Trophoblast cell (in vitro differentiated cells and primary cell): Measurements from ENCODE around the gene RNF11.

Experiments
- DNase-seq, 2 donors: peaks; one replicate each; pipeline ENCODE4 v3.0.0-alpha.2; 2016
- H2AFZ ChIP-seq: 2 replicates; pipeline ENCODE4 v1.6.1; 2013; ENCODE audit warnings: low read length, moderate library complexity, mild to moderate bottlenecking; ENCODE audit not compliant: insufficient read depth, poor library complexity
- H2AK5ac ChIP-seq: 2 replicates; pipeline ENCODE4 v1.6.1; 2013; ENCODE audit warnings: mild to moderate bottlenecking, low read length
- H2BK120ac ChIP-seq: 2 replicates; pipeline ENCODE4 v1.6.1; 2013; ENCODE audit warnings: low read length, mild to moderate bottlenecking, moderate library complexity; ENCODE audit not compliant: insufficient read depth, poor library complexity
- H2BK12ac ChIP-seq: 2 replicates; pipeline ENCODE4 v1.6.1; 2013; ENCODE audit warnings: mild to moderate bottlenecking, low read length, moderate library complexity
- H2BK5ac ChIP-seq: 2 replicates; pipeline ENCODE4 v1.6.1; 2013; ENCODE audit warnings: low read length, low read depth, moderate library complexity, mild to moderate bottlenecking; ENCODE audit not compliant: poor library complexity
- H3K14ac ChIP-seq: 2 replicates; pipeline ENCODE4 v1.6.1; 2013; ENCODE audit warnings: mild to moderate bottlenecking, low read length
- H3K18ac ChIP-seq: 2 replicates; pipeline ENCODE4 v1.6.1; 2013; ENCODE audit warnings: mild to moderate bottlenecking, low read length
- H3K23ac ChIP-seq: 2 replicates; pipeline ENCODE4 v1.6.1; 2013; ENCODE audit warnings: low read length
- H3K27ac ChIP-seq: 2 replicates; pipeline ENCODE4 v1.5.1; 2013; ENCODE audit warnings: low read depth, mild to moderate bottlenecking, inconsistent platforms, low read length, moderate library complexity
- H3K27me3 ChIP-seq: 2 replicates; pipeline ENCODE4 v1.6.1; 2013; ENCODE audit warnings: inconsistent platforms, mild to moderate bottlenecking, low read length, moderate library complexity; ENCODE audit not compliant: insufficient read depth
- H3K36me3 ChIP-seq, 2 experiments: 1 replicate in 1 of 2; 2 replicates in 1 of 2; pipeline ENCODE4 v1.6.1; 2013; ENCODE audit warnings: low read length in 2 of 2, mild to moderate bottlenecking in 2 of 2, moderate library complexity in 1 of 2; ENCODE audit not compliant: insufficient read depth in 2 of 2, control insufficient read depth in 1 of 2
- H3K4ac ChIP-seq: 2 replicates; pipeline ENCODE4 v1.6.1; 2013; ENCODE audit warnings: low read depth, mild to moderate bottlenecking, low read length, moderate library complexity
- H3K4me1 ChIP-seq, 2 experiments: 1 replicate in 1 of 2; 2 replicates in 1 of 2; pipeline ENCODE4 v1.6.1; 2013; ENCODE audit warnings: low read length in 2 of 2, mild to moderate bottlenecking in 2 of 2, moderate library complexity in 1 of 2; ENCODE audit not compliant: insufficient read depth in 2 of 2, control insufficient read depth in 1 of 2
- H3K4me2 ChIP-seq: 2 replicates; pipeline ENCODE4 v1.6.1; 2013; ENCODE audit warnings: inconsistent platforms, mild to moderate bottlenecking, low read length, moderate library complexity
- H3K4me3 ChIP-seq: 2 replicates; pipeline ENCODE4 v1.5.1; 2013; ENCODE audit warnings: mild to moderate bottlenecking, low read depth, low read length, inconsistent platforms
- H3K79me1 ChIP-seq: one replicate; pipeline ENCODE4 v1.6.1; 2013; ENCODE audit warnings: low read length
- H3K79me2 ChIP-seq: 2 replicates; pipeline ENCODE4 v1.6.1; 2013; ENCODE audit warnings: low read length, mild to moderate bottlenecking; ENCODE audit not compliant: control insufficient read depth, insufficient read depth, poor library complexity
- H3K9ac ChIP-seq: 2 replicates; pipeline ENCODE4 v1.6.1; 2013; ENCODE audit warnings: mild to moderate bottlenecking, low read length
- H3K9me3 ChIP-seq: 2 replicates; pipeline ENCODE4 v1.6.1; 2013; ENCODE audit warnings: low read depth, mild to moderate bottlenecking, control low read depth, inconsistent platforms, low read length; ENCODE audit not compliant: insufficient read depth
- H4K12ac ChIP-seq: 2 replicates; pipeline ENCODE4 v1.6.1; 2013; ENCODE audit warnings: low read depth, mild to moderate bottlenecking, low read length, moderate library complexity
- H4K8ac ChIP-seq: 2 replicates; pipeline ENCODE4 v1.6.1; 2013; ENCODE audit warnings: low read depth, mild to moderate bottlenecking, low read length, moderate library complexity
- H4K91ac ChIP-seq: one replicate; pipeline ENCODE4 v1.6.1; 2013; ENCODE audit warnings: low read depth, mild to moderate bottlenecking, low read length, moderate library complexity
- WGBS: extraction: QIAGEN DNeasy Blood & Tissue Kit; methylation state at CpG from one replicate; pipeline ENCODE4 v1.1.7; 2013; ENCODE audit warnings: missing lambda C conversion rate; ENCODE audit not compliant: insufficient read length, insufficient coverage; ENCODE audit errors: extremely low coverage; 5-methylcytosine and 5-hydroxymethylcytosine counted together

Gene RNF11

DNA sequence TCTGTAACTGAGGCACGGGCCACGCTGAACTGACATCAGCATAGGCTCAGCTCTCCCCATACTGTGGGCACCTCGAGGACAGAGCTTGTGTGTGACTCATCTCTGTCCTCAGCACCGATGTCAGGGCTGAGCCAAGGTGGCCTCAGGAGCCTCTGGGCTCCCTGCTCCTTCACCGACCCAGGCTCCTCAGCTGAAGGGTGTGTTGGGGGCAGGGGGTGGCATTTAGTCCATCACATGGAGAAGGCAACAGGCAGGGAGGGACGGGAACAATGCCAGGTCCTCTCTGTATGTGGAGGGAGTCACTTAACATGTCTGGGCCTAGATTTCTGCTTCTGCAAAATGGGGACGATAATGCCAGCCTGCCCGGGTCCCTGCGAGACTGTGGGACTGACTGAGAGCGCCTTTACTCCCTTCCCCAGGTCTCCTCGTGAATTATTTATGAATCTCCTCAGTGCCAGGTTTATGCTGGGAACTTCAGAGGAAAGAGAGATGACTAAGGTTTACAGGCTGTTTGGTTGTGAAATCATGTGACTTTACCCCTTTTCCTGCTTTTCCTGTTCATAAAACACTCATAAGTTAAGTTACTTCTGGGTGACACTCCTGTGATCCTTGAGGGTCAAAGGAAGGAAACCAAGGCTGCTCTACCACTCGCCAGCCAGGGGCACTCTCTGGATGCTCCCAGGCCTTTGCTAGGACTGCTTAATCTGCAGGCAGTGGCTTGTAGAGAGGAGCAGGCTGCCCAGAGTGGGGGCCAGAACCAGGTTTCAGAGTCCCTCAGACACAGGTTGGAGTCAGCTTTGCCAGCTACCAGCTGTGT, 78.1 kb downstream of the RNF11 start:
- H3K18ac ChIP-seq = peak overlapping the region; percentile 29
- no peak overlapping the region for H2AFZ ChIP-seq
- peak overlapping the region; percentile 12 for H3K9ac ChIP-seq
- H3K27ac ChIP-seq = no peak overlapping the region
- no CpG with 5 or more reads among the region's 12 CpGs for WGBS
- no peaks in the 10 kb centered on the region for H3K27me3 ChIP-seq
- DNase-seq = peak; percentile 23 to 63
- H4K91ac ChIP-seq = no peak overlapping the region
- H3K4me2 ChIP-seq = no peak overlapping the region
- peak overlapping the region; percentile 37 for H2BK120ac ChIP-seq
- peak overlapping the region; percentile 7 for H3K4ac ChIP-seq
- peak overlapping the region; percentile 67 for H2AK5ac ChIP-seq
- peaks cover 5 to 9% of the 10 kb centered on the region in 2 experiments for H3K4me1 ChIP-seq
- no peak overlapping the region for H3K14ac ChIP-seq
- H4K12ac ChIP-seq = no peak overlapping the region
- no peak overlapping the region for H2BK5ac ChIP-seq
- peaks cover 0 to 2% of the 10 kb centered on the region in 2 experiments for H3K36me3 ChIP-seq
- peaks cover 3% of the 10 kb centered on the region for H3K79me1 ChIP-seq
- no peaks in the 10 kb centered on the region for H3K79me2 ChIP-seq
- H4K8ac ChIP-seq = no peak overlapping the region
- H3K4me3 ChIP-seq = no peak overlapping the region
- peak overlapping the region; percentile 55 for H2BK12ac ChIP-seq
- H3K9me3 ChIP-seq = no peaks in the 10 kb centered on the region
- H3K23ac ChIP-seq = no peak overlapping the region

- H3K9ac ChIP-seq = no peak overlapping the region
- no peak overlapping the region for H3K14ac ChIP-seq
- H3K4me2 ChIP-seq = no peak overlapping the region
- peaks cover 3 to 9% of the 10 kb centered on the region in 2 experiments for H3K4me1 ChIP-seq
- no peak overlapping the region for H2BK12ac ChIP-seq
- no peaks in the 10 kb centered on the region for H3K27me3 ChIP-seq
- H3K9me3 ChIP-seq = no peaks in the 10 kb centered on the region
- H3K23ac ChIP-seq = no peak overlapping the region
- H4K12ac ChIP-seq = no peak overlapping the region
- DNase-seq = no peak
- H3K79me2 ChIP-seq = no peaks in the 10 kb centered on the region
- no peak overlapping the region for H3K4ac ChIP-seq
- no peak overlapping the region for H4K91ac ChIP-seq
- H3K79me1 ChIP-seq = peaks cover 3% of the 10 kb centered on the region
- no peak overlapping the region for H2BK5ac ChIP-seq
- no peak overlapping the region for H3K18ac ChIP-seq
- H3K4me3 ChIP-seq = no peak overlapping the region
- H3K36me3 ChIP-seq = peaks cover 0 to 2% of the 10 kb centered on the region in 2 experiments
- no CpG with 5 or more reads among the region's 3 CpGs for WGBS
- H4K8ac ChIP-seq = no peak overlapping the region
- H2AK5ac ChIP-seq = no peak overlapping the region
- H2BK120ac ChIP-seq = no peak overlapping the region
- no peak overlapping the region for H2AFZ ChIP-seq
- no peak overlapping the region for H3K27ac ChIP-seq
Measured at GRCh38 chr1:51314974-51315373, 78.9 kb downstream of the RNF11 start.

DNA sequence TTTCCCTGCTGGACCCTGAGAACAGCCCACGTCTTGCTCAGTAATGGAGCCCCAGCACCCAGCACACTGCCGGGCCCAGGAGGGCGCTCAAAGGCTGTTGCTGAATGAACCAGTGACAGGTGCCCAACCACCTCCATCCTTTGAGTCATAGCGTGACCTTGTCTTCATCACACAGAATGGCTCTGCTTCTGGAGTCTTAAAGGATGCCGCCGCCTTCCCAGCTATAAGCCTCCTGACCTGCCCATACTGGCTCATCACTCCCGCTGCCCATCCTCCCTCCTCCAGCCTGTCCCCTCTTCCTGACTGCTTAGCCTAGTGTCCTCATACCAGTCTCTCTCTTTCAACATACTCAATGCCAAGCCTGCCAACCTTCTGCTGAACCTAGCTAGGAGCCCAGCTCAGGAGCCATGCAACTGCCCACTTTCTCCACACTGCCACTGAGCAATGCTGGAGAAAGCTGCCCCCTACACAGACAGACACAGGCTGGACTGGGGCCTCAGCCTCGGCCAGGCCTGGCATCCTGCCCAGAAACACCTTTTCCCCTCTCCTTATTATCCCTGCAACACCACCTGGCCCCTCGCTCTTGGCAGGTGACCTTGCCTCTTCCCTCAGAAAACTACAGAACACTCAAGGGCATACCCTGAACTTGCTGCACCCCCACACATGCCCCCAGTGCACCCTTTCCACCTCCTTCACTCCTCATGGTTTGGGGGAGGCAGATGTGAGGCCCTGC, 80.2 kb downstream of the RNF11 start:
- no peak overlapping the region for H3K9ac ChIP-seq

GRCh38 chr1:51316846-51317120, 80.7 kb downstream of the RNF11 start:
- no peaks in the 10 kb centered on the region for H3K27me3 ChIP-seq
- no peak overlapping the region for H3K23ac ChIP-seq
- no peak overlapping the region for H3K18ac ChIP-seq
- H2AFZ ChIP-seq = no peak overlapping the region
- H2AK5ac ChIP-seq = no peak overlapping the region
- no peak overlapping the region for H3K9ac ChIP-seq
- no peak overlapping the region for H3K4me3 ChIP-seq
- no peak overlapping the region for H4K8ac ChIP-seq
- no peak overlapping the region for H3K27ac ChIP-seq
- H4K12ac ChIP-seq = no peak overlapping the region
- no peak overlapping the region for H2BK120ac ChIP-seq
- H3K9me3 ChIP-seq = no peaks in the 10 kb centered on the region
- H2BK12ac ChIP-seq = no peak overlapping the region
- H3K79me1 ChIP-seq = peaks cover 3% of the 10 kb centered on the region
- H3K4me2 ChIP-seq = no peak overlapping the region
- no peaks in the 10 kb centered on the region for H3K36me3 ChIP-seq
- WGBS = no CpG with 5 or more reads among the region's 4 CpGs
- H4K91ac ChIP-seq = no peak overlapping the region
- H3K4ac ChIP-seq = no peak overlapping the region
- DNase-seq = no peak
- no peaks in the 10 kb centered on the region for H3K79me2 ChIP-seq
- no peak overlapping the region for H2BK5ac ChIP-seq
- H3K14ac ChIP-seq = no peak overlapping the region
- H3K4me1 ChIP-seq = peaks cover 3 to 9% of the 10 kb centered on the region in 2 experiments

More for the DNA sequence above, 80.2 kb downstream of the RNF11 start:
- no peaks in the 10 kb centered on the region for H3K36me3 ChIP-seq
- H3K23ac ChIP-seq = no peak overlapping the region
- no peak overlapping the region for H2BK120ac ChIP-seq
- H3K4me3 ChIP-seq = no peak overlapping the region
- no peak overlapping the region for H4K12ac ChIP-seq
- H2BK12ac ChIP-seq = no peak overlapping the region
- no peaks in the 10 kb centered on the region for H3K9me3 ChIP-seq
- H3K14ac ChIP-seq = no peak overlapping the region
- H3K4me1 ChIP-seq = peaks cover 3 to 9% of the 10 kb centered on the region in 2 experiments
- no peak overlapping the region for H4K91ac ChIP-seq
- DNase-seq = no peak
- no peaks in the 10 kb centered on the region for H3K27me3 ChIP-seq
- no peak overlapping the region for H3K18ac ChIP-seq
- H2AFZ ChIP-seq = no peak overlapping the region
- H3K79me1 ChIP-seq = peaks cover 3% of the 10 kb centered on the region
- H3K27ac ChIP-seq = no peak overlapping the region
- no CpG with 5 or more reads among the region's 9 CpGs for WGBS
- H3K79me2 ChIP-seq = no peaks in the 10 kb centered on the region
- no peak overlapping the region for H3K4ac ChIP-seq
- H4K8ac ChIP-seq = no peak overlapping the region
- no peak overlapping the region for H3K4me2 ChIP-seq
- H2BK5ac ChIP-seq = no peak overlapping the region
- no peak overlapping the region for H2AK5ac ChIP-seq
